Measurements from ENCODE around the gene CLOCK.

Gene CLOCK

GRCh38 chr4:55447831-55448230, 98.9 kb downstream of the CLOCK start:
- Mint-ChIP-seq H3K27ac (ENCODE audit: low read depth) (no peak overlapping the region), H3K4me1 (no peaks in the 10 kb centered on the region), H3K4me3 (no peak overlapping the region), H3K36me3 (ENCODE audit: insufficient read depth) (peaks cover 41% of the 10 kb centered on the region), H3K27me3 (no peaks in the 10 kb centered on the region), H3K9me3 (no peaks in the 10 kb centered on the region)
- ATAC-seq (replicated peaks; ENCODE audit: extremely low read depth, poor library complexity, severe bottlenecking): no peak
- no peak for DNase-seq (ENCODE audit: low spot score in 2 of 2)

- peaks cover 42% of the 10 kb centered on the region for H3K36me3 Mint-ChIP-seq (ENCODE audit: insufficient read depth)
Measured at GRCh38 chr4:55447108-55447708, 99.5 kb downstream of the CLOCK start.

GRCh38 chr4:55446578-55446922, 100.2 kb downstream of the CLOCK start:
- peaks cover 39% of the 10 kb centered on the region for H3K36me3 Mint-ChIP-seq (ENCODE audit: insufficient read depth)
- H3K27me3 Mint-ChIP-seq: no peaks in the 10 kb centered on the region
- no peak overlapping the region for H3K4me3 Mint-ChIP-seq
- no peaks in the 10 kb centered on the region for H3K9me3 Mint-ChIP-seq
- DNase-seq (ENCODE audit: low spot score in 2 of 2) (no peak), ATAC-seq (replicated peaks; ENCODE audit: extremely low read depth, poor library complexity, severe bottlenecking) (no peak)
- H3K27ac Mint-ChIP-seq (ENCODE audit: low read depth): no peak overlapping the region
- no peaks in the 10 kb centered on the region for H3K4me1 Mint-ChIP-seq

More at GRCh38 chr4:55447108-55447708, 99.5 kb downstream of the CLOCK start:
- H3K4me1 Mint-ChIP-seq: no peaks in the 10 kb centered on the region
- no peak for ATAC-seq (replicated peaks; ENCODE audit: extremely low read depth, poor library complexity, severe bottlenecking)
- no peak for DNase-seq (ENCODE audit: low spot score in 2 of 2)
- no peaks in the 10 kb centered on the region for H3K9me3 Mint-ChIP-seq
- no peaks in the 10 kb centered on the region for H3K27me3 Mint-ChIP-seq
- H3K27ac Mint-ChIP-seq (ENCODE audit: low read depth): no peak overlapping the region
- H3K4me3 Mint-ChIP-seq: no peak overlapping the region

- ATAC-seq (replicated peaks; ENCODE audit: extremely low read depth, poor library complexity, severe bottlenecking) (no peak), DNase-seq (ENCODE audit: low spot score in 2 of 2) (no peak)
- H3K27ac Mint-ChIP-seq (ENCODE audit: low read depth): peak overlapping the region; percentile 41
- H3K4me3 Mint-ChIP-seq: no peak overlapping the region
- peaks cover 37% of the 10 kb centered on the region for H3K36me3 Mint-ChIP-seq (ENCODE audit: insufficient read depth)
- H3K9me3 Mint-ChIP-seq: no peaks in the 10 kb centered on the region
- H3K4me1 Mint-ChIP-seq: peaks cover 1% of the 10 kb centered on the region
- H3K27me3 Mint-ChIP-seq: no peaks in the 10 kb centered on the region
Measured at GRCh38 chr4:55445921-55446577, 100.7 kb downstream of the CLOCK start.

GRCh38 chr4:55444827-55445226, 101.9 kb downstream of the CLOCK start:
- H3K36me3 Mint-ChIP-seq (ENCODE audit: insufficient read depth): peaks cover 29% of the 10 kb centered on the region
- no peaks in the 10 kb centered on the region for H3K9me3 Mint-ChIP-seq
- peaks cover 6% of the 10 kb centered on the region for H3K4me1 Mint-ChIP-seq
- H3K4me3 Mint-ChIP-seq: no peak overlapping the region
- DNase-seq (ENCODE audit: low spot score in 2 of 2): no peak
- no peak for ATAC-seq (replicated peaks; ENCODE audit: extremely low read depth, poor library complexity, severe bottlenecking)
- H3K27ac Mint-ChIP-seq (ENCODE audit: low read depth): no peak overlapping the region
- no peaks in the 10 kb centered on the region for H3K27me3 Mint-ChIP-seq

GRCh38 chr4:55442541-55442940, 104.2 kb downstream of the CLOCK start:
- no peak overlapping the region for H3K4me3 Mint-ChIP-seq
- H3K27ac Mint-ChIP-seq (ENCODE audit: low read depth): no peak overlapping the region
- DNase-seq (ENCODE audit: low spot score in 2 of 2) (no peak), ATAC-seq (replicated peaks; ENCODE audit: extremely low read depth, poor library complexity, severe bottlenecking) (no peak)
- H3K9me3 Mint-ChIP-seq: no peaks in the 10 kb centered on the region
- peaks cover 6% of the 10 kb centered on the region for H3K4me1 Mint-ChIP-seq
- no peaks in the 10 kb centered on the region for H3K27me3 Mint-ChIP-seq
- H3K36me3 Mint-ChIP-seq (ENCODE audit: insufficient read depth): peaks cover 28% of the 10 kb centered on the region

GRCh38 chr4:55440786-55441185, 105.9 kb downstream of the CLOCK start:
- Mint-ChIP-seq H3K4me3 (no peak overlapping the region), H3K4me1 (peaks cover 6% of the 10 kb centered on the region), H3K36me3 (ENCODE audit: insufficient read depth) (peaks cover 28% of the 10 kb centered on the region), H3K27me3 (no peaks in the 10 kb centered on the region), H3K9me3 (no peaks in the 10 kb centered on the region), H3K27ac (ENCODE audit: low read depth) (peak overlapping the region; percentile 68)
- ATAC-seq (replicated peaks; ENCODE audit: extremely low read depth, poor library complexity, severe bottlenecking) (no peak), DNase-seq (ENCODE audit: low spot score in 2 of 2) (no peak)

- H3K4me3 Mint-ChIP-seq: no peak overlapping the region
- DNase-seq (ENCODE audit: low spot score in 2 of 2) (no peak), ATAC-seq (replicated peaks; ENCODE audit: extremely low read depth, poor library complexity, severe bottlenecking) (no peak)
- peaks cover 29% of the 10 kb centered on the region for H3K36me3 Mint-ChIP-seq (ENCODE audit: insufficient read depth)
- peaks cover 13% of the 10 kb centered on the region for H3K4me1 Mint-ChIP-seq
- H3K27ac Mint-ChIP-seq (ENCODE audit: low read depth): no peak overlapping the region
- no peaks in the 10 kb centered on the region for H3K9me3 Mint-ChIP-seq
- no peaks in the 10 kb centered on the region for H3K27me3 Mint-ChIP-seq
Measured at GRCh38 chr4:55439023-55439422, 107.7 kb downstream of the CLOCK start.

GRCh38 chr4:55438314-55438713, 108.4 kb downstream of the CLOCK start:
- H3K4me3 Mint-ChIP-seq: no peak overlapping the region
- ATAC-seq (replicated peaks; ENCODE audit: extremely low read depth, poor library complexity, severe bottlenecking) (no peak), DNase-seq (ENCODE audit: low spot score in 2 of 2) (no peak)
- H3K4me1 Mint-ChIP-seq: peaks cover 13% of the 10 kb centered on the region
- H3K27ac Mint-ChIP-seq (ENCODE audit: low read depth): no peak overlapping the region
- H3K36me3 Mint-ChIP-seq (ENCODE audit: insufficient read depth): peaks cover 27% of the 10 kb centered on the region
- no peaks in the 10 kb centered on the region for H3K27me3 Mint-ChIP-seq
- no peaks in the 10 kb centered on the region for H3K9me3 Mint-ChIP-seq

GRCh38 chr4:55437823-55438222, 108.9 kb downstream of the CLOCK start:
- no peaks in the 10 kb centered on the region for H3K27me3 Mint-ChIP-seq
- DNase-seq (ENCODE audit: low spot score in 2 of 2) (no peak), ATAC-seq (replicated peaks; ENCODE audit: extremely low read depth, poor library complexity, severe bottlenecking) (no peak)
- peaks cover 24% of the 10 kb centered on the region for H3K36me3 Mint-ChIP-seq (ENCODE audit: insufficient read depth)
- H3K27ac Mint-ChIP-seq (ENCODE audit: low read depth): no peak overlapping the region
- H3K4me1 Mint-ChIP-seq: peaks cover 13% of the 10 kb centered on the region
- no peak overlapping the region for H3K4me3 Mint-ChIP-seq
- H3K9me3 Mint-ChIP-seq: no peaks in the 10 kb centered on the region

GRCh38 chr4:55437356-55437796, 109.3 kb downstream of the CLOCK start:
- DNase-seq (ENCODE audit: low spot score in 2 of 2) (no peak), ATAC-seq (replicated peaks; ENCODE audit: extremely low read depth, poor library complexity, severe bottlenecking) (no peak)
- Mint-ChIP-seq H3K4me1 (peaks cover 13% of the 10 kb centered on the region), H3K9me3 (no peaks in the 10 kb centered on the region), H3K27me3 (no peaks in the 10 kb centered on the region), H3K36me3 (ENCODE audit: insufficient read depth) (peaks cover 21% of the 10 kb centered on the region), H3K27ac (ENCODE audit: low read depth) (no peak overlapping the region), H3K4me3 (no peak overlapping the region)

- DNase-seq (ENCODE audit: low spot score in 2 of 2): no peak
- no peak overlapping the region for H3K27ac Mint-ChIP-seq (ENCODE audit: low read depth)
- ATAC-seq (replicated peaks; ENCODE audit: extremely low read depth, poor library complexity, severe bottlenecking): no peak
- H3K4me3 Mint-ChIP-seq: no peak overlapping the region
- H3K27me3 Mint-ChIP-seq: no peaks in the 10 kb centered on the region
- H3K4me1 Mint-ChIP-seq: peaks cover 7% of the 10 kb centered on the region
- H3K9me3 Mint-ChIP-seq: no peaks in the 10 kb centered on the region
- peaks cover 22% of the 10 kb centered on the region for H3K36me3 Mint-ChIP-seq (ENCODE audit: insufficient read depth)
Measured at GRCh38 chr4:55435141-55435841, 111.4 kb downstream of the CLOCK start.

Data from central memory CD8-positive, alpha-beta T cell (primary cell).